Measurements from ENCODE around the gene XIRP1. TPM values are rescaled to one million over a fixed set of nuclear protein-coding genes. Genes with fewer than 3 reads are reported as not detected.

The XIRP1 gene
- total RNA-seq, 1 donor from 2014 or later: not detected

- Histone ChIP-seq H3K4me1 (peaks cover under 1% of the 10 kb centered on the region), H3K27me3 (no peaks in the 10 kb centered on the region), H3K27ac (no peak overlapping the region), H3K4me3 (no peak overlapping the region), H3K9me3 (no peaks in the 10 kb centered on the region), H3K36me3 (no peaks in the 10 kb centered on the region)
- ATAC-seq (no peak), DNase-seq (no peak)
- no peak for TF ChIP-seq CTCF (IDR thresholded peaks at IDR 0.05)
- intact Hi-C loops (cut with DNase I): no loop called here
Observed at GRCh38 chr3:39213613-39214012, 21.2 kb upstream of the XIRP1 start.

GRCh38 chr3:39212665-39213064, 20.3 kb upstream of the XIRP1 start:
- intact Hi-C loops (cut with DNase I): no loop called here

DNA sequence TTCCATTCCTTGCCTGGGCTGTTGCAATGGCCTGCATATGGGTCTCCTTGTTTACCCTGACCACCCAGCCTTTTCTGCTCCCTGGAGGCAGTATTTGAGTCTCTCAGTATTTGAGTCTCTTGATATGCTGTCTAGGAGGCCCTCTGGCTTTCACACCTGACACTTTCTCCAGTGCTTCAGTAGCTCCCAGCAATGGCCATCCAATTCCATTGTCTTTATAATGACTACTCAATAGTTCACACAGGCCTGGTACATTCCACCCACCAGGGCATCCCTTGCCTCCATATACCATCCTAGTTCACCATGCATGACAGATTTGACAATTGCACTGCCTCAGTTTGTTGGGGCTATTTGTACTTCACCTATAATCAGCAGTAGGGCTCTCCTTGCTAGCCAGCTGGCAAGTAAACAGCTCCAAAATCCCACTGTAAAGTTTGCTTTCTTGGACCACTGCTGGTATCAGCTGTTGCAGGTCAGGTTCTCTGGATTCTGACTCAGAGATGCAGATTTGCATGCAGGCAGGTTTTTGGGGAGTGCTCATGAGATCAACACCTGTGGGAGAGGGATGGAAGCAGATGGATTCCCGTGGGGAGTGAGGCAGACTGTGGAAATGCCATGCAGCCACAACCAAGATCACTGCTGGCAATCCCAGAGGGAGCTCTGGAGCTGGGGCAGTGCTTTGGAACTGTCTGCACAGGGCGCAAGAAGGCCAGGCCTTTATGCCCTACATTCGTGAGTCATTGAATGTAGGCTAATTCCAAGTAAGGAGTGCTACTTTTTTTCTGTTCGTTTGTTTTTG, 19.1 kb upstream of the XIRP1 start:
- Histone ChIP-seq H3K27me3 (no peaks in the 10 kb centered on the region), H3K9me3 (no peaks in the 10 kb centered on the region), H3K4me1 (peaks cover 3% of the 10 kb centered on the region), H3K4me3 (no peak overlapping the region), H3K36me3 (no peaks in the 10 kb centered on the region), H3K27ac (no peak overlapping the region)
- ATAC-seq (no peak), DNase-seq (no peak)
- intact Hi-C loops (cut with DNase I): no loop called here
- no peak for TF ChIP-seq CTCF (IDR thresholded peaks at IDR 0.05)

More at GRCh38 chr3:39212665-39213064, 20.3 kb upstream of the XIRP1 start:
- no peak for TF ChIP-seq CTCF (IDR thresholded peaks at IDR 0.05)
- Histone ChIP-seq H3K27me3 (no peaks in the 10 kb centered on the region), H3K9me3 (no peaks in the 10 kb centered on the region), H3K27ac (no peak overlapping the region), H3K4me1 (peaks cover 3% of the 10 kb centered on the region), H3K4me3 (no peak overlapping the region), H3K36me3 (no peaks in the 10 kb centered on the region)
- DNase-seq (no peak), ATAC-seq (no peak)

DNA sequence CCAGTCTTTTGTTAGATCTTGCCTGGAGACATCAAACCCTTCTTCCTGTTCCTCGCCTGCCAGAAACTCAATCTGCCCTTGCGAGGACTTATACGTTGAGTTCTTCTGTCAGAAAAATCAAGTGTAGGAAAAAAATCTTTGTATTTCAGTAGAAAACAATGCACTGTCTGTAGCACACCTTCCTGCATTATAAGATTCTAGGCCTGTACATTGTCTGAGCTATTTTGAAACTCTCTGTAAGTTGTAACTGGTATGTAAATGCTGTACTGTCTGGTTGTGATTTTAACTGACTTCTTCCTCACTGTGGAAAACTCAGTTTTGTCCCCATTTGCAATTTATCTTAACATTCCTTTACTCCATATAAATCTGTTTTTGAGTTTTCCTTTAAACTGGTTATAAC, 17.7 kb upstream of the XIRP1 start:
- Histone ChIP-seq H3K27me3 (no peaks in the 10 kb centered on the region), H3K4me3 (no peak overlapping the region), H3K9me3 (no peaks in the 10 kb centered on the region), H3K4me1 (peaks cover 3% of the 10 kb centered on the region), H3K36me3 (no peaks in the 10 kb centered on the region), H3K27ac (no peak overlapping the region)
- TF ChIP-seq CTCF (IDR thresholded peaks at IDR 0.05): no peak
- DNase-seq (no peak), ATAC-seq (no peak)
- intact Hi-C loops (cut with DNase I): no loop called here

DNA sequence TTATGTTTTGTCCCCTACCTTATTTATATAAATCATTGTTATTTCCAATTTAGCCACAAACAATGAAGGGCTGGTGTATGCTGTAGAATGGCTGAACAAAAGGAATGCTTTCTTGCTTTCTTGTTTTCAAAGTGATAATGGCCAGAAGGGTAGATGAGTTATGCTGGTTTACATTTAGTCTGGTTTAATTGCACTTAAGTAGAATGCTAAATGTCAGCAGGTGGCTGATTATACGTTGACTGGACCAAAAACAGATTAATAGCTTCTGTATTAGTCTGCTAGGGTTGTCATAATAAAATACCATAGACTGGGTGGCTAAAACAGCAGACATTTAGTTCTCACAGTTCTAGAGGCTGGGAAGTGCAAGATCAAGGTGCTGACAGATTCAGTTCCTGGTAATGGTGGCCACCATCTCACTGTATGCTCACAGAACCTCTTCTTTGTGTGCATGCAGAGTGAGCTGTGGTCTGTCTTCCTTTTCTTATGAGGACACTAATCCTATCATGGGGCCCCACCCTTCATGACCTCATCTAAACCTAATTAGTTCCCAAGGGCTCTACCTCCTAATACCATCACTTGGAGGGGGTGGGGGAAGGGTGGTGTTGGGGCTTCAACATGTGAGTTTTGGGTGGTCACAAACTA, 17.1 kb upstream of the XIRP1 start:
- no peak for DNase-seq
- no peak for ATAC-seq
- intact Hi-C loops (cut with DNase I): loop anchor here (10.0 kb wide), 1 partner anchor 75 kb away; the partner anchor contains the start of gene CX3CR1

More for the DNA sequence above, 17.1 kb upstream of the XIRP1 start:
- Histone ChIP-seq H3K36me3 (no peaks in the 10 kb centered on the region), H3K4me1 (peaks cover 3% of the 10 kb centered on the region), H3K27me3 (no peaks in the 10 kb centered on the region), H3K9me3 (no peaks in the 10 kb centered on the region), H3K27ac (no peak overlapping the region), H3K4me3 (no peak overlapping the region)
- no peak for TF ChIP-seq CTCF (IDR thresholded peaks at IDR 0.05)

All from upper lobe of right lung (tissue), 1 donor.